Suprapubic skin (tissue), 3 donors: ENCODE results near the gene PPP1R13B.

Experiments used
- EP300 ChIP-seq: sonication (generic); formaldehyde crosslinking; IDR thresholded peaks from one replicate; pipeline ENCODE4 v1.6.1; 2017; ENCODE audit warnings: antibody characterized with exemption
- POLR2A ChIP-seq, 2 donors: fragments of 450-650 bp; IDR thresholded peaks; one replicate each; pipeline ENCODE4 v1.6.1; 2017; ENCODE audit warnings: antibody characterized with exemption in 2 of 2, mild to moderate bottlenecking in 2 of 2, moderate library complexity in 2 of 2
- TF ChIP-seq, protein P1 (sequence below), 2 donors: fragments of 200-600 bp in 1 of 2; fragments of 450-650 bp in 1 of 2; sonication (generic) in 1 of 2; IDR thresholded peaks; one replicate each; pipeline ENCODE4 v1.5.1; 2016 to 2019; ENCODE audit warnings: antibody characterized with exemption in 2 of 2, mild to moderate bottlenecking in 1 of 2, moderate library complexity in 1 of 2

DNA sequence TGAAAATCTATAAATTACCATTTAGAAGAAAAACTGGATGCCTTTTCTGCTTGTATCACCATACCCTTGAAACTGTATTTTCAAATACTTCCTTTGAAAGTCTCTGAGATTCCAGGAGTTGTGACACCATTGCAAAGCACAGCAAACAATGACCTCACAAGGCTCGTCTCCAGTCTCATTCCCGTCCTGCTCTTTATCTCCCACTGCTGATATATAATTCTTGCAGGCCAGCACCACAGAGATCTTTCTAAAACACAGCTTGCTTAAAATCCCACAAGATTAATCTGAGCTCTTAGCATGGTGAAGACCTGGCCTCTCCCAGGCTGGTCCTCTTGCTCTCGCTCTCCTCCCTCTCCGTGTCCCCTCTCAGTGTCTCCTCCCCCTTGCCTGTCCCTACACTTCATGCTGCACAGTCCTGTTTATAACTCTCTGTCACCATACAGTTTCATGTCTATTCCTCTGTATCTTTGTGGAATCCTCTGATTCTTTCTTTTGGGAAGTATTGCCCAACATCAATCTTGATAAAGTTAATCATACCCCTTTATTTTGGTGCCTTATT, 80.0 kb downstream of the PPP1R13B start:
- TF ChIP-seq, protein P1, sequence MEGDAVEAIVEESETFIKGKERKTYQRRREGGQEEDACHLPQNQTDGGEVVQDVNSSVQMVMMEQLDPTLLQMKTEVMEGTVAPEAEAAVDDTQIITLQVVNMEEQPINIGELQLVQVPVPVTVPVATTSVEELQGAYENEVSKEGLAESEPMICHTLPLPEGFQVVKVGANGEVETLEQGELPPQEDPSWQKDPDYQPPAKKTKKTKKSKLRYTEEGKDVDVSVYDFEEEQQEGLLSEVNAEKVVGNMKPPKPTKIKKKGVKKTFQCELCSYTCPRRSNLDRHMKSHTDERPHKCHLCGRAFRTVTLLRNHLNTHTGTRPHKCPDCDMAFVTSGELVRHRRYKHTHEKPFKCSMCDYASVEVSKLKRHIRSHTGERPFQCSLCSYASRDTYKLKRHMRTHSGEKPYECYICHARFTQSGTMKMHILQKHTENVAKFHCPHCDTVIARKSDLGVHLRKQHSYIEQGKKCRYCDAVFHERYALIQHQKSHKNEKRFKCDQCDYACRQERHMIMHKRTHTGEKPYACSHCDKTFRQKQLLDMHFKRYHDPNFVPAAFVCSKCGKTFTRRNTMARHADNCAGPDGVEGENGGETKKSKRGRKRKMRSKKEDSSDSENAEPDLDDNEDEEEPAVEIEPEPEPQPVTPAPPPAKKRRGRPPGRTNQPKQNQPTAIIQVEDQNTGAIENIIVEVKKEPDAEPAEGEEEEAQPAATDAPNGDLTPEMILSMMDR (IDR thresholded peaks at IDR 0.05), result no peak
- TF ChIP-seq POLR2A (IDR thresholded peaks at IDR 0.05) (no peak), EP300 (no peak)
